OCI-LY3 (cell line): ENCODE data around the gene PFN4.
"Not testable (repeated sequence)": the region's sequence is repeated elsewhere in the genome, so short reads cannot be mapped to it uniquely, and the experiment has no call there.

ENCODE experiments used
- H2AFZ ChIP-seq: fragments of 200-600, 300-600 bp; shearing (Covaris generic); 2 replicates; pipeline ENCODE4 v1.6.0; 2014; ENCODE audit warnings: antibody characterized with exemption, low read depth, low read length
- H3K27ac ChIP-seq: fragments of 200-600, 300-600 bp; sonication (generic); 2 replicates; pipeline ENCODE4 v1.5.1; 2014; ENCODE audit warnings: mild to moderate bottlenecking, low read length, moderate library complexity, mixed read lengths
- H3K27me3 ChIP-seq: fragments of 200-600, 300-600 bp; sonication (generic); 2 replicates; pipeline ENCODE4 v1.6.1; 2014; ENCODE audit warnings: low read depth, low read length, mixed read lengths
- H3K36me3 ChIP-seq: fragments of 200-600, 300-600 bp; sonication (generic); replicated peaks from 2 replicates; pipeline ENCODE3; 2014; ENCODE audit warnings: low read depth, low read length, mixed read lengths
- H3K4me1 ChIP-seq: fragments of 300-600, 200-600 bp; sonication (generic); 2 replicates; pipeline ENCODE4 v1.6.1; 2014; ENCODE audit warnings: low read length, mixed read lengths
- H3K4me2 ChIP-seq: fragments of 200-600, 300-600 bp; sonication (generic); 2 replicates; pipeline ENCODE4 v1.6.1; 2014; ENCODE audit warnings: low read length, mixed read lengths
- H3K4me3 ChIP-seq: fragments of 300-600, 200-600 bp; sonication (generic); 2 replicates; pipeline ENCODE4 v1.5.1; 2014; ENCODE audit warnings: antibody characterized with exemption, mild to moderate bottlenecking, low read length, moderate library complexity
- H3K79me2 ChIP-seq: fragments of 300-600, 200-600 bp; shearing (Covaris generic); 2 replicates; pipeline ENCODE4 v1.6.1; 2014; ENCODE audit warnings: mild to moderate bottlenecking, low read length, mixed read lengths
- H3K9ac ChIP-seq: fragments of 300-600, 200-600 bp; shearing (Covaris generic); 2 replicates; pipeline ENCODE4 v1.6.0; 2014; ENCODE audit warnings: mild to moderate bottlenecking, low read length, moderate library complexity
- H3K9me3 ChIP-seq: fragments of 200-600, 300-600 bp; shearing (Covaris generic); 2 replicates; pipeline ENCODE4 v1.6.1; 2014; ENCODE audit warnings: low read length, mixed read lengths; ENCODE audit not compliant: insufficient read depth
- H4K20me1 ChIP-seq: fragments of 200-600, 300-600 bp; sonication (generic); 2 replicates; pipeline ENCODE4 v1.6.1; 2016; ENCODE audit warnings: low read length, mixed read lengths; ENCODE audit not compliant: insufficient read depth
- EZH2phosphoT487 ChIP-seq: fragments of 200-600 bp; shearing (Covaris generic); IDR thresholded peaks from 2 replicates; pipeline ENCODE4 v1.6.1; 2018; ENCODE audit warnings: antibody characterized with exemption, mixed run types, low read depth
- TF ChIP-seq, protein P1 (sequence below): fragments of 200-600, 300-600 bp; sonication (generic); IDR thresholded peaks from 2 replicates; pipeline ENCODE4 v1.5.1; 2014; ENCODE audit warnings: antibody characterized with exemption, low read length, low read depth

Gene PFN4

DNA sequence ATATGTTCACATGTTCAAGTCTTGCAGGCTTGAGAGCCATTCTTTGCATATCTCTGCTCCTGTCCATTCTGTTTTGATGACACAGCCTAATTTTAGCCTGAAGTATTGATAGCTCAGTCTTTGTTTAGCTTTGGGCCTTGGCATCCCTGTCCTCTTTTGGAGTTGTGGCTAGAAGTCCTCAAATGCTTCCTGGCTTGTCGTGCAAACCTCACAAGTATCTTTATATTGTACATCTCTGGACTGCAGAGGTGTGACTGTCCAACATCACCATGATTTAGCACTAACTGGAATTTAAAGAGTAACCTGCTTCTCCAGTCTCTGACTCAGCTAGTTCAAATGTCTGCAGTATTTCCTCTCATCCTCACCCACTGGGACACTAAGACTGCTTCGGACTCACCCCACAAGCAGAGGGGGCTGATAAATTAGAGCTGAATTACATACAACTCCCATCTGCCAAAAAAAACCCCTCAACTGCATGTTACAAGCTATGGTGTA is 11.7 kb downstream of the PFN4 start:
- no peak overlapping the region for H3K27ac ChIP-seq
- H3K4me2 ChIP-seq = no peak overlapping the region
- no peak overlapping the region for H3K9ac ChIP-seq
- no peaks in the 10 kb centered on the region for H3K4me1 ChIP-seq
- H3K9me3 ChIP-seq = no peaks in the 10 kb centered on the region
- TF ChIP-seq, protein P1, sequence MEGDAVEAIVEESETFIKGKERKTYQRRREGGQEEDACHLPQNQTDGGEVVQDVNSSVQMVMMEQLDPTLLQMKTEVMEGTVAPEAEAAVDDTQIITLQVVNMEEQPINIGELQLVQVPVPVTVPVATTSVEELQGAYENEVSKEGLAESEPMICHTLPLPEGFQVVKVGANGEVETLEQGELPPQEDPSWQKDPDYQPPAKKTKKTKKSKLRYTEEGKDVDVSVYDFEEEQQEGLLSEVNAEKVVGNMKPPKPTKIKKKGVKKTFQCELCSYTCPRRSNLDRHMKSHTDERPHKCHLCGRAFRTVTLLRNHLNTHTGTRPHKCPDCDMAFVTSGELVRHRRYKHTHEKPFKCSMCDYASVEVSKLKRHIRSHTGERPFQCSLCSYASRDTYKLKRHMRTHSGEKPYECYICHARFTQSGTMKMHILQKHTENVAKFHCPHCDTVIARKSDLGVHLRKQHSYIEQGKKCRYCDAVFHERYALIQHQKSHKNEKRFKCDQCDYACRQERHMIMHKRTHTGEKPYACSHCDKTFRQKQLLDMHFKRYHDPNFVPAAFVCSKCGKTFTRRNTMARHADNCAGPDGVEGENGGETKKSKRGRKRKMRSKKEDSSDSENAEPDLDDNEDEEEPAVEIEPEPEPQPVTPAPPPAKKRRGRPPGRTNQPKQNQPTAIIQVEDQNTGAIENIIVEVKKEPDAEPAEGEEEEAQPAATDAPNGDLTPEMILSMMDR = no peak
- TF ChIP-seq EZH2phosphoT487 = no peak
- no peak overlapping the region for H2AFZ ChIP-seq
- H4K20me1 ChIP-seq = no peaks in the 10 kb centered on the region
- no peaks in the 10 kb centered on the region for H3K27me3 ChIP-seq
- no peak overlapping the region for H3K4me3 ChIP-seq
- no peaks in the 10 kb centered on the region for H3K36me3 ChIP-seq
- H3K79me2 ChIP-seq = no peaks in the 10 kb centered on the region

DNA sequence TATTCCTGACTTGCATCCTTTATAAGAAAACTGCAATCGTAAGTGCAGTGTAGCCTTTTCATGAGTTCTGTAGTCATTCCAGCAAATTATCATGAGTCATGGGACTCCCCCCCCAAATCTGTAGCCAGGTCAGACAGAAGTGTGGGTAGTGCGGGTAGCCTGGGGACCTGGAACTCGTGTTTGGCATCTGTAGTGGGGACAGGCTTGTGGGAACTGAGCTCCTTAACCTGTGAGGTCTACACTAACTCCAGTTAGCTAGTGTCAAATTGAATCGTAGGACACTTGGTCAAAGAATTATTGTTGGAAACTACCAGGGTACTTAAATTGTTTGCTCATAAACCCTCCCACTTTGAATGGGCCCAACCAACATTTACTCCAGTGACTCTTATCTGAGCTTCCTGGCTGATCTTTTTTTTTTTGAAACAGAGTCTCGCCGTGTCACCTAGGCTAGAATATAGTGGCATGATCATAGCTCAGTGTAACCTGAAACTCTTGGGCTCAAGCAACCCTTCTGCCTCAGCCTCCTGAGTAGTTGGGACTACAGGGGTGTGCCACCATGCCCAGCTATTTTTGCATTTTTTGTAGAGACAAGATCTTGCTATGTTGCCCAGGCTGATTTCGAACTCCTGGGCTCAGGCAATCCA is 12.4 kb downstream of the PFN4 start:
- Histone ChIP-seq H3K9ac (no peak overlapping the region), H3K79me2 (no peaks in the 10 kb centered on the region), H3K27me3 (no peaks in the 10 kb centered on the region), H3K9me3 (no peaks in the 10 kb centered on the region), H3K27ac (no peak overlapping the region), H3K4me2 (no peak overlapping the region), H4K20me1 (no peaks in the 10 kb centered on the region), H3K36me3 (no peaks in the 10 kb centered on the region), H3K4me3 (no peak overlapping the region), H3K4me1 (no peaks in the 10 kb centered on the region), H2AFZ (no peak overlapping the region)
- TF ChIP-seq, protein P1 = no peak
- no peak for TF ChIP-seq EZH2phosphoT487

DNA sequence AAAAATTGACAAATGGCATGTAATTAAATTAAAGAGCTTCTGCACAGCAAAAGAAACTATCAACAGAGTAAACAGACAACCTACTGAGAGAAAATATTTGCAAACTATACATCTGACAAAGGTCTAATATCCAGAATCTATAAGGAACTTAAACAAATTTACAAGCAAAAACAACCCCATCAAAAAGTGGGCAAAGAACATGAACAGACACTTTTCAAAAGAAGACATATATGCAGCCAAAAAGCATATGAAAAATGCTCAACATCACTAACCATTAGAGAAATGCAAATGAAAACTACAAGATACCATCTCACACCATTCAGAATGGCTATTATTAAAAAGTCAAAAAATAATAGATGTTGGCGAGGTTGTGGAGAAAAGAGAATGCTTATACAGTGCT is 13.7 kb downstream of the PFN4 start:
- H2AFZ ChIP-seq = not testable (repeated sequence)

DNA sequence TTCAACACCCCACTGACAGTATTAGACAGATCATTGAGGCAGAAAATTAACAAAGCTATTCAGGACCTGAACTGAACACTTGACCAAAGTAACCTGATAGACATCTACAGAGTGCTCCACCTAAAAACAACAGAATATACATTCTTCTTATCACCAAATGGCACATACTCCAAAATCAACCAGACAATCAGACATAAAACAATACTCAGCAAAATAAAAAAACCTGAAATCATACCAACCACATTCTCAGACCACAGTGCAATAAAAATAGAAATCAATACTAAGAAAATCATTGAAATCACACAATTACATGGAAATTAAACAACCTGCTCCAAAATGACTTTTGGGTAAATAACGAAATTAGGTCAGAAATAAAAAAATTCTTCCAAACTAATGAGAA is 15.8 kb downstream of the PFN4 start:
- Histone ChIP-seq H2AFZ (no peak overlapping the region), H3K27ac (no peak overlapping the region), H3K36me3 (no peaks in the 10 kb centered on the region), H3K4me1 (no peaks in the 10 kb centered on the region), H3K4me3 (no peak overlapping the region), H3K79me2 (no peaks in the 10 kb centered on the region), H4K20me1 (no peaks in the 10 kb centered on the region), H3K4me2 (no peak overlapping the region), H3K27me3 (no peaks in the 10 kb centered on the region), H3K9me3 (no peaks in the 10 kb centered on the region), H3K9ac (no peak overlapping the region)
- TF ChIP-seq EZH2phosphoT487 = no peak
- TF ChIP-seq, protein P1 = no peak

More for the DNA sequence above, 13.7 kb downstream of the PFN4 start:
- not testable (repeated sequence) for H3K79me2 ChIP-seq, H3K9me3 ChIP-seq, H3K27ac ChIP-seq, H3K4me1 ChIP-seq, H3K27me3 ChIP-seq, H3K4me3 ChIP-seq, H4K20me1 ChIP-seq, H3K36me3 ChIP-seq, H3K4me2 ChIP-seq, H3K9ac ChIP-seq
